Stimulated activated CD4-positive, alpha-beta T cell treated with anti-CD3 and anti-CD28 coated beads, Interleukin-1b, Interleukin-23, amount 100 ng/mL, for 4 hours (primary cell): Measurements from ENCODE around the gene SLAMF1.
A peak's percentile ranks its signal among the peaks of the same experiment; 100 is the strongest.

Source experiments
- DNase-seq, 2 donors: peaks; one replicate each; pipeline ENCODE4 v3.0.0-alpha.2; 2020; ENCODE audit warnings: low read depth in 2 of 2

The SLAMF1 gene

GRCh38 chr1:160640359-160641123 lies 6.3 kb downstream of the SLAMF1 start:
- DNase-seq, result no peak

DNA sequence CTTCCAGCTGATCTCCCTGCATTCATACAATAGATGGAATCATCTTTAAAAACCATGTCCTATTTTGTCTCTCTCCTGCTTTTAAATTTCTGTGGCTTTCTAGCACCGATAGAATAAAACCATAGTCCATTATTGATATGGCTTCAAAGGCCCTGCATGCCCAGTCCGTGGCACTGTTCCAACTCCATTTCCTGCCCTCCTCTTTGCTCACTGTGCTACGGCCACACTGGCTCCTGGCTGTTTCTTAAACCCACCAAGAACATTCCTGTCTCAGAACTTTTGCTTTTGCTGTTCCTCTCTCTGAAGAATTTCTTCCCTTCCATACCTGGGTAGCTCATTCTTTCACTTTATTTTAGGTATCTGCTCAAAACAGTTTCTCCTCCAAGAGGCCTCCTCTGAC lies 7.2 kb downstream of the SLAMF1 start:
- DNase-seq, result no peak

- DNase-seq, result no peak
These were observed 7.9 kb downstream of the SLAMF1 start for GRCh38 chr1:160638926-160639325.

DNA sequence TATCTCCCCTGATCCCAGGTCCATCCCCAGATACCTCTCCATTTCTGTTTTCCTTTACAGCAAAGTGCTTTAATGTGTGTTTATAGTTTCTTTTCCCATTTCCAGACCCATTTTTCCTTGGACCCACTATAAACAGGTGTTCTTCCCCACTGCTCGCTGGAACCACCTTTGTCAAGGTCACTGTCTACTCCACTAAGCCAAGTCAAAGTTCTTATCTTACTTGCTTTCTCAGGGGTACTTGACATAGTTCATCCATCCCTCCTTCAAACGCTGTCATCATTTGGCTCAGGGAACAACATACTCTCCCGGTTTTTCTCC lies 8.3 kb downstream of the SLAMF1 start:
- no peak for DNase-seq

- no peak for DNase-seq
These were observed 8.9 kb downstream of the SLAMF1 start for GRCh38 chr1:160637821-160638539.

GRCh38 chr1:160637065-160637464 lies 9.8 kb downstream of the SLAMF1 start:
- DNase-seq, result no peak

DNA sequence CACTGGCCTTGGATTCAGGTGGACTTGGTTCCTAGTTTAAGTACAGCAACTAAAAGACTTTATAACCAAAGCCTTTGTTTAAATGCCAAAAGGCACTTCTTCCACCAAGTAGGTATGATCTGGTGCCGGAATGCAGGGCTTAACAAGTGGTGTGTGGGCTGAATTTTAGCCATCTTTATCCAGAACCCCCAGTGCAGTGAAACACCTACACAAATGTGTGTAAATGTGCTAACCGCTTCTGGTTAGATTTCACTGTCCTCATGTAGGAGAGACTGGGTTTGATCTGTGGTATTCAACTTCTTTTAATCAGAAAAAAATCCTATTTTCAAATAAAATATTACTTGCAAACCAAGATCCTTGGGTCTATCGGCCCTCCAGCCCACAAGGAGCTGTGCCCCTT lies 10.3 kb downstream of the SLAMF1 start:
- no peak for DNase-seq

DNA sequence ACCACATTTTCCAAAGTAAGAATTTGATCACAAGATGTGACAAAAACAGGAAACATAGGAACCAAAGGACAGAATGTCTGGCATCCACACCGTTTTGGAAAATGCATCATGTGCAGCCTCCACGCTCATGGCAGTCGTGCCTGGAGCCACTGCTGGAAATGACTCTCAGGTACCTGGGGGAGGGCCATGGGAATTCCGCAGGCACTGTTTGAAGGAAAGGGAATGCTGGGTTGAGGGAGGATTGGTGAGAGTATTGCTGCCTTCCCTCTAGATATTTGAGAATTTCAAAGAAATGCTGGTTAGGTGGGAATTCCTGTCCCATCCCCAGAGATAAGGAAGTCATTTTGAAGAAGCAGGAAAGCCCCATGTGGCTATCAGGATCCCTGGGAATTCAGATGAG lies 10.8 kb downstream of the SLAMF1 start:
- no peak for DNase-seq

GRCh38 chr1:160634543-160635491 lies 12.0 kb downstream of the SLAMF1 start:
- DNase-seq, result no peak

GRCh38 chr1:160633330-160633903 lies 13.4 kb downstream of the SLAMF1 start:
- DNase-seq, result no peak

- no peak for DNase-seq
These were observed 14.7 kb downstream of the SLAMF1 start for GRCh38 chr1:160631983-160632625.

GRCh38 chr1:160630523-160631451 lies 16.1 kb downstream of the SLAMF1 start:
- DNase-seq, result no peak

DNA sequence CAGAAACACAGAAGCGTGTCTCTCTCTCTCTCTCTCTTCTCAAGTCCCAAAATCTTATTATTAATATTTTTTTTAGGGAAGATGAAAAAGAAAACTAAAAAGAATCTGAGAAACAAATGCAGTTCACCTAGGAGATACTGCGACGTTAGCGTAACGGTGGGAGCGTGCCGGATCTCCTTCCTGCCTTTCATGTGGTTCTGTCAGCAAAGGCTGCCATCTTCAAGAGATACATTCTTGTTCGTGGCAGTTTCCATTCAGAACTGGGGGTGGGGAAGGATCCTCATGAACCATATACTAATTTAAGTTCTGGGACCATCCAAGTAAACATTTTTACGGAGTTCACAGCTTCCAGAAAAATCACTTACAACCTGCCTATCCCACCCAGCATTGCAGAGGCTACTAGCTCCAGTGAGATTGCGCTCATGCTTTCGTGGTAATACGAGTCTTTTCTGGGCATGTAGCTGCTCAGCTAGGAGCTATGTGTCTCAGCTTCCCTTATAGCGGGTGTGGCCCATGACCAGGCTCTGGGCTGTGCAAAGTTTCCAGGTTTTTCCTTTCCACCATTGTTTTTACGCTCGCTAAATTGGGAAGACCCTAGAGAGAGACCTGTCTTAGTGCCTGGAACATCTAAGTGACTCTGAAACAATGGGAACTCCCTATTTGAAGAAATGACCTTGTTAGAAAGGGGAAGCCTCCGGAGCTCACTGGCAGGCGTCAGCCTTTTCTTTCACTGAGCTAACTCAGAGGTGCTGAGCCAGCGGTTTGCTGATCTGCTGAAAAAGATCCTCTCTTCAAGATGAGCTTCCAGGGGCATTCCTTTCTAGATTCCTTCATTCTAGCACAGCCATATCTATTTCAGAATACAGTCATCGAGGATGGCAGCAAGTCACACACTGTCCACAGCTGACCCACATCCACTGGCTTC lies 17.3 kb downstream of the SLAMF1 start:
- DNase-seq, result peak; percentile 38 to 62

- DNase-seq, result no peak
These were observed 18.0 kb downstream of the SLAMF1 start for GRCh38 chr1:160628799-160629263.

DNA sequence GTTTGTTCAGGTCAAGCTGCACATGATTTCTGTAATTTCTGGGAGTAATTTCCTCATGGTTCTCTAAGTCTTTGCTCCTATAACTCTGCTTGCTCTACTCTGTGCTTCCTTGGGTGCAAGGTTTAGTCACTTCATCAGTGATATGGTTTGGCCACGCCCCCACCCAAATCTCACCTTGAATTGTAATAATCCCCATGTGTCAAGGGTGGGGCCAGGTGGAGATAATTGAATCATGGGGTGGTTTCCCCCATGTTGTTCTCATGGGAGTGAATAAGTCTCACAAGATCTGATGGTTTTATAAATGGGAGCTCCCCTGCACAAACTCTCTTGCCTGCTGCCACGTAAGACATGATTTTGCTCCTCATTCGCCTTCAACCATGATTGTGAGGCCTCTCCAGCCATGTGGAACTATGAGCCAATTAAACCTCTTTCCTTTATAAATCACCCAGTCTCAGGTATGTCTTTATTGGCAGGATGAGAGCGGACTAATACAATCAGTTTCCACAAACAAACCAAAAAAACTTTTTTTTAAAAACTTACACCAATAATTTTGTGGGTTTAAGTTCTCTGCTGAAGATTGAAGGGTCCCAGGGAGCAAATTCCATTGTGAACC lies 19.1 kb downstream of the SLAMF1 start:
- DNase-seq, result peak in 1 of 2 donors; percentile 48

DNA sequence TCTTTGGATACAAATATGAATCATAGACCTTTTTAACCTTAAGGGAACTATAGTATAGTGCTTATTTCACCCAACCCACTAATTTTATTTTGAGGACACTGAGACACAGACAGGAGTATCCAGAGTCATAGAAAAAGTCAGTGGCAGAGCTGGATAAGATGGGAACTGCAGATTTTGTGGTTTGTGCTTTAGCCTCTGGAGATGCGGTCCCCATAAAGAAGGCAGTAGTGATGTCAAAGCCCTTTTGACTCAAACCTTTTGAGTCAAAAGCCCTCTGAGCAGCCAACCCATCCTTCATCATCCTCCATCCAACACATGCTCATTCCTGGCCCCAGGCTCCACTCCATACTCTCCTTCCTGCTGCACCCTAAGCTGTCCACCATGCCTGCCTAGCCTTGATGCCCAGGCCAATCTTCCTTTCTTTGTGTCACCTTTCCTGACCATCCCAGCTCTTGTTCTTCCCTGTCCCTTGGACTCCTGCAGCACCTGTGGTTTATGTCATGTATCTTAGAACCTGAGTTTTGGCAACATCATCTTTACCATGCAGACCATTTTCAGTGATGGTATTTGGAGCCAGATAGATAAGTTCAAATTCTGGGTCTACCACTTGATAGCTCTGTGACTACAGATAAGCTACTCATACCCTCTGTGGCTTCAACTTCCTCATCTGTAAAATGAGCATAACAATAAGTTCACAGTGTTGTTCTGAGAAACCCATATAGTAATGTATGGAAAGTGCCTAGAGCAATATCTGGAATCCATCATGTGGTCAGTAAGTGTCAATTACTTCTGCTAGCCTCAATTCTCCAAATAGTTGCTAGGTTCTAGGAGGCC lies 20.1 kb downstream of the SLAMF1 start:
- DNase-seq, result no peak

DNA sequence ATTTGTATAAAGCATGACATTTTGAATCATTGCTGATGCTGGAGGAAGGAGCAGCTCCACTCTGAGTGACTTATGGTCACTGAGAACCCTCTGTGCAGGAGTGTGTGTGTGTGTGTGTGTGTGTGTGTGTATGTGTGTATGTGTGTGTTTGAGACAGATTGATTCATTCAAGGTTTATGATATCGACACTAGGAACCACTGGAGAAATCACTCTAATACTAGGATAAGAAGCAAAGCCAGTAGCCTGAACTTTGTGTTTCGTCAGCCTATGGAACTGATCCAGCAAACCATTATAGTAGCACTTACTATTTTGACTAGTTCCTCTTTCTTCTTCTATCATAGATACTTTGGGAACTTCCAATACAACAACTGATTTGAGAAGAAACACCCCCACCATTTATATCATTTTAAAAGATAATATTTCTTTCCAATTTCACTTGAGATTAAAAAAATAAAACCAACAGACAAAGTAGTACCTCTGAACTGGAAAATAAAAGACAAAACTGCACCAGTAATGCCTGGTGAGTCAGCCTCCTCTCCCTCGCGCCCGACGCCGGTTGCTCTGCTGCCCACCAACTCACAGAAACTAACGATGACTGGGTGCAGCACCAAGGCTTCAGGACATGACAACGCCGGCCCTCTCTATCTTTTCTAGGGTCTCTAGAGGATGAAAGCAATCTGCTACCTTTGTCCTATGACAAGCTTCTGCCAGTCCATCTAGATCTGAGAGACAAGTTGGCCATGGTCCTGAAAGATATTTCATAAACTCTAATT lies 20.9 kb downstream of the SLAMF1 start:
- DNase-seq, result peak; percentile 56 to 65
